HUES6 (cell line): ENCODE measurements around the gene MPPED2.

Source experiments
- H3K27ac ChIP-seq: 2 replicates; pipeline ENCODE4 v1.7.0; 2013; ENCODE audit warnings: low read depth, mild to moderate bottlenecking, low read length, inconsistent platforms
- H3K27me3 ChIP-seq: 2 replicates; pipeline ENCODE4 v1.6.1; 2013; ENCODE audit warnings: low read length; ENCODE audit not compliant: control insufficient read depth, insufficient read depth
- H3K36me3 ChIP-seq: 2 replicates; pipeline ENCODE4 v1.6.1; 2013; ENCODE audit warnings: low read length; ENCODE audit not compliant: control insufficient read depth, insufficient read depth
- H3K4me1 ChIP-seq: 2 replicates; pipeline ENCODE4 v1.6.1; 2013; ENCODE audit warnings: low read length; ENCODE audit not compliant: control insufficient read depth, insufficient read depth
- H3K4me3 ChIP-seq: 2 replicates; pipeline ENCODE4 v1.5.1; 2013; ENCODE audit warnings: low read depth, low read length
- H3K9ac ChIP-seq: one replicate; pipeline ENCODE4 v1.6.1; 2013; ENCODE audit warnings: mild to moderate bottlenecking, low read length
- H3K9me3 ChIP-seq: 2 replicates; pipeline ENCODE4 v1.6.1; 2013; ENCODE audit warnings: low read depth, low read length; ENCODE audit not compliant: control insufficient read depth, insufficient read depth

The MPPED2 gene

GRCh38 chr11:30595934-30596333 is 9.8 kb upstream of the MPPED2 start:
- Histone ChIP-seq H3K4me1 (peaks cover 12% of the 10 kb centered on the region; the same call in 1 of the 2 replicates), H3K4me3 (no peak overlapping the region), H3K36me3 (no peaks in the 10 kb centered on the region), H3K27me3 (no peaks in the 10 kb centered on the region), H3K9me3 (no peaks in the 10 kb centered on the region), H3K9ac (no peak overlapping the region), H3K27ac (no peak overlapping the region)

- Histone ChIP-seq H3K27ac (no peak overlapping the region), H3K27me3 (no peaks in the 10 kb centered on the region), H3K4me3 (no peak overlapping the region), H3K9me3 (no peaks in the 10 kb centered on the region), H3K4me1 (peaks cover 12% of the 10 kb centered on the region; the same call in 1 of the 2 replicates), H3K9ac (no peak overlapping the region), H3K36me3 (no peaks in the 10 kb centered on the region)
Measured at GRCh38 chr11:30594646-30595411, 8.7 kb upstream of the MPPED2 start.

DNA sequence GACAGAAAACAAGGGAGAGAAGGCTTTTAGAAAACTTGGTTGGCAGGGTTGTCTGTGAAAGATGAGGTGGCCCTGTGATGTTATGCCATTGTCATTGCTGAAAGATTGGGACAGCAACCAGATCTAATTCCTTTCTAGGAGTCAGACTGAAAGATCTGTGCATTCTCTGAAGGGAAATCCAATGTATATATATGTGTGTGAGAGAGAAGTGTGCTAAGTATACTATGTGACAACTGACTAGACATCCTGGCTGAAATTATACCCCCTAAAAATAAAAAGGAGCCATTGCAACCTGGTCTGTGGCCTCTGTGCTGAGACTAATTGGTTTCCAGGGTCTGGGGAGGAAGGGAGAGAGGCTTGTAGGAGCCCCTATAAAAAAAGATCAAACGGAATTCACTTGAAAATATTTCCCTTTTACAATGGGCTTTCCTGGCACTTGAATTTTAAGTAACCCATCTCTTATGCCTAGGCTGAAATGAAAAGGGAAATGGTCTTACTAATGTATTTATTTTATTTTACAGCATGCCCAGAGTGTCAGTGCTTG is 1.2 kb upstream of the MPPED2 start:
- H3K4me3 ChIP-seq: peak overlapping the region; percentile 78
- H3K9me3 ChIP-seq: no peaks in the 10 kb centered on the region
- peaks cover 48% of the 10 kb centered on the region for H3K27me3 ChIP-seq
- no peak overlapping the region for H3K9ac ChIP-seq
- H3K4me1 ChIP-seq: peaks cover 7% of the 10 kb centered on the region
- H3K27ac ChIP-seq: no peak overlapping the region
- no peaks in the 10 kb centered on the region for H3K36me3 ChIP-seq

DNA sequence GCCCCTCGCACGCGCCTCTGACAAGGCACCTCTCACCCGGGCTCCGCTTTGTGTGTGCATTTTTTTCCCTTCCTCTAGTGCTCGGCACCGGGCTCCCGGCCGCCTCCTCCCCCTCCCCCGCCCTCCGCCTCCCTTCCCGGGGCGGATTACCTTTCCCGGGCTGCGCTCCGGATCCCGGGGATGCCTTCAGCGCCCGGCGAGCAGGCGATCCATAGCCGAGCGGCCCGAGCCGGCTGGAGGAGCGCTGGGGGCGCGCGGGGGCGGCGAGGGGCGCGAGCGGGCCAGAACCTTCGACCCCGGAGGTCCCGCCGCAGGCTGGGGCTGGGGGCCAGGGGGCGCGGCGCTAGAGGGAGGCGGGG is 282 bp downstream of the MPPED2 start:
- Histone ChIP-seq H3K36me3 (no peaks in the 10 kb centered on the region), H3K4me1 (peaks cover 7% of the 10 kb centered on the region), H3K9me3 (no peaks in the 10 kb centered on the region), H3K4me3 (peak overlapping the region; percentile 78), H3K27me3 (peaks cover 52% of the 10 kb centered on the region), H3K9ac (peak overlapping the region; percentile 73), H3K27ac (no peak overlapping the region)

DNA sequence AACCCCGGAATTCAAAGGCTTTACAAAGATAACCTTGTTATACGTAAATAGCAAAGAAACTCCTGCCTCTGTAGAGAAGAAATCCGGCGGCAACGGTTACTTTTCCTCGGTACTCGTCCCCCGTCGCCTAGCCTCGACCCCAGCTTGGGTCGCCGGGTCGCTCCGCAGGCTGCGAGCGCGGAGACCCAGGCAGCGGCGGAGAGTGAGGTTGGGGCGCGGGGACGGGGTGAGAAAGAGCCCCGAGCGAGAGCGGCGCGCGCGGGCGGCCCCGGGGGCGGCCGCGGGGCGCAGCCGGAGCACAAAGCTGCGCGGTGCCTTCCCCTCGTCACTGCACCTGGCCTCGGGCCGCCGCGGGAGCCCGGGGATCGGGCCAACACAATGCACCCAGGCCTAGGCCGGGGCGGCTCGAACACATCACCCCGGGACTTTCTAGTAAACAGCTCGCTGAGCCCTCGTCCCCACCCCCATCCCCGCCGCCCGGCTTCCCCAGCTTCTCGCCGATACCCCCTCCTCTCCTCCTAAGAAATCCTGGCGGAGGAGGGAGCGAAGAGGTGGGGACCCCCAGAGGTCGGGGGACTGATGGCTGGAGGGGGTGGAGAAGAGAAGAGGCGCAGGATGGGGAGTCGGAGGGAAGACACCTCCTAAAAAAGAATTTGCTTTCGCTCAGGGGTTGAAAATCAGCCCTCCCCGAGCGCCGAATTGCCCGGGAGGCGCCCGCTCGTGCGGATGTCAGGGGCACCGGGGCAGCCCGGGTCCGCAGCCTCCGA is 845 bp downstream of the MPPED2 start:
- peak overlapping the region; percentile 78 for H3K4me3 ChIP-seq
- H3K27ac ChIP-seq: no peak overlapping the region
- H3K27me3 ChIP-seq: peaks cover 52% of the 10 kb centered on the region
- peak overlapping the region; percentile 73 for H3K9ac ChIP-seq
- peaks cover 7% of the 10 kb centered on the region for H3K4me1 ChIP-seq
- H3K36me3 ChIP-seq: no peaks in the 10 kb centered on the region
- no peaks in the 10 kb centered on the region for H3K9me3 ChIP-seq

DNA sequence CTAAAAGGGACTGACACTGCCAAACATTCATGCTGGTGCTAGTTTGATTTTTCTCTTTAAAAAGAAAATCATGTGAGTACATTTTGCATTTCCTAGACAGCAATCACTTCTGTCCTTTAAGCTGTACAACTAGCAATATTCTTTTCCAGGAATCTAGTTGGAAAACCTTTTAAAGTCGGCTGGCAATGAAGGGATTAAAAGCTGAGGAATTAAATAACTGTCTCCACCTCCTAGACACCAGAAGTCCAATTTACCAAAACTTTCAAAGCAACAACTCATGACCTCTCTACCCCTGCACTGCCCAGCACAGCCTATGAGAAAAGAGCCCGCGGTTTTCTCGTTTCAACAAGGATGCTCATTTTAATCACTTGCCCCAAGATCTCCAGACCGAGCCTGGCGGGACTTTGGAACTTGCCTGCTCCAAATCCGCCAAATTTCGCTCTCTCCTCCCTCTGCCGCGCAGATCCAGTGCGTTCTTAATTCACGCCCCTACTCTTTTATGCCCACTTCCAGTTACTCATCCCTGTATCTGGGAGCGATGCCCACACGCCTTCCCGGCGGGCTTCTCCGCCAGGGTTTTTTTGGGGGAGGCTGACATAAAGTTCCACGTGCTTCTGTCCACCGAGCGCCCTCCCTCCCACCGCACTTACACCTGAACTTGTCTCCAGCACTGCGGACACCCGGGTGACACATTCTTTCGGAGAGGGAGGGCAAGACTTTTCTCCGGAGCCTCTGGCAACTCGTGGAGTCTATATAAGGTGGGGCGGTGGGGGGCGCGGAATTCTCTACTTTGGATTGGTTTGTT is 2.5 kb downstream of the MPPED2 start:
- Histone ChIP-seq H3K4me1 (peaks cover 7% of the 10 kb centered on the region), H3K4me3 (peak overlapping the region; percentile 78), H3K9ac (no peak overlapping the region), H3K27me3 (peaks cover 52% of the 10 kb centered on the region), H3K9me3 (no peaks in the 10 kb centered on the region), H3K36me3 (peaks cover 5% of the 10 kb centered on the region; the same call in 1 of the 2 replicates), H3K27ac (no peak overlapping the region)

DNA sequence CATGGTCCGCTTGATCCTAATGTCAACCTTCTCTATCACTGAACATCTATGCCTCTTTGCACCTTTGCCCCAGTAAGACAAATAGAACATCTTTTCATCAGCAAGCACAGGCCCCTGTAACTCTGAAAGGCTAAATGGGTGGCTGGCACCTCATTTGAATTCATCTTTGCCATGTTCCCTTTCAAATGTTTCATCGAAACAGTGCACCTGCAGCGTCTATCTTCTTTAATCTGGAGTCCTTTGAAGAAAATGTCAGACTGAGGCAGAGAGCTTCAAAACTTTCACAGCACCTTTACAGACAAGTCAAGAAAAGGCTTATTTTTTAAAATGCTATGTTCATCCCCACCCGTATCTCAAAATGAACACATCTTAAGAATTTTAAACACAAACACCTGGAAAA is 3.4 kb downstream of the MPPED2 start:
- Histone ChIP-seq H3K27me3 (peaks cover 49% of the 10 kb centered on the region), H3K27ac (no peak overlapping the region), H3K4me1 (peaks cover 7% of the 10 kb centered on the region), H3K36me3 (peaks cover 12% of the 10 kb centered on the region; the same call in 1 of the 2 replicates), H3K4me3 (no peak overlapping the region), H3K9me3 (no peaks in the 10 kb centered on the region), H3K9ac (no peak overlapping the region)

- Histone ChIP-seq H3K36me3 (peaks cover 17% of the 10 kb centered on the region; the same call in 1 of the 2 replicates), H3K9me3 (no peaks in the 10 kb centered on the region), H3K27me3 (peaks cover 38% of the 10 kb centered on the region), H3K27ac (no peak overlapping the region), H3K9ac (no peak overlapping the region), H3K4me3 (no peak overlapping the region), H3K4me1 (peaks cover under 1% of the 10 kb centered on the region)
Measured at GRCh38 chr11:30581675-30582074, 4.5 kb downstream of the MPPED2 start.

- Histone ChIP-seq H3K9me3 (no peaks in the 10 kb centered on the region), H3K4me3 (no peak overlapping the region), H3K9ac (no peak overlapping the region), H3K27ac (no peak overlapping the region), H3K27me3 (peaks cover 34% of the 10 kb centered on the region), H3K36me3 (peaks cover 17% of the 10 kb centered on the region; the same call in 1 of the 2 replicates), H3K4me1 (no peaks in the 10 kb centered on the region; the same call in none of the 2 replicates)
Measured at GRCh38 chr11:30580573-30580972, 5.6 kb downstream of the MPPED2 start.

- H3K36me3 ChIP-seq: peaks cover 17% of the 10 kb centered on the region; the same call in 1 of the 2 replicates
- no peak overlapping the region for H3K27ac ChIP-seq
- no peak overlapping the region for H3K9ac ChIP-seq
- no peak overlapping the region for H3K4me3 ChIP-seq
- H3K27me3 ChIP-seq: peaks cover 27% of the 10 kb centered on the region
- no peaks in the 10 kb centered on the region; the same call in none of the 2 replicates for H3K4me1 ChIP-seq
- H3K9me3 ChIP-seq: no peaks in the 10 kb centered on the region
Measured at GRCh38 chr11:30579415-30580175, 6.6 kb downstream of the MPPED2 start.
